A673 (cell line): ENCODE measurements around the gene C9orf153. TPM values are rescaled to one million over a fixed set of nuclear protein-coding genes. Genes with fewer than 3 reads are reported as not detected.

Experiments used
- BruUV-seq: library from RNA; stranded (reverse); fragments of 400-500 nt; replicated peaks from 2 replicates; lab custom pipeline; 2021; lab: Mats Ljungman, UMichigan
- CTCF ChIA-PET: fragments of 300-600 bp; sonication (Branson Sonifier 250); formaldehyde crosslinking; loops from one replicate; lab custom pipeline; 2022; ENCODE audit warnings: antibody characterized with exemption; lab: Charles Lee
- POLR2A ChIA-PET: fragments of 300-600 bp; sonication (Branson Sonifier 250); formaldehyde crosslinking; loops from one replicate; lab custom pipeline; 2022; ENCODE audit warnings: antibody characterized with exemption; ENCODE audit not compliant: low non-redundant PET; lab: Charles Lee
- DNase-seq: peaks from one replicate; pipeline ENCODE4 v3.0.0-alpha.2; 2015; ENCODE audit warnings: low spot score
- H3K27ac ChIP-seq: fragments of 200-600 bp; sonication (generic); 2 replicates; pipeline ENCODE4 v1.5.1; 2016; ENCODE audit warnings: mixed run types, low read depth, mild to moderate bottlenecking, mixed read lengths, antibody characterized with exemption, low read length; ENCODE audit not compliant: poor library complexity, severe bottlenecking
- H3K27me3 ChIP-seq: fragments of 200-600 bp; sonication (generic); replicated peaks from 2 replicates; pipeline ENCODE4 v1.6.1; 2017; ENCODE audit warnings: mixed run types, low read depth, mild to moderate bottlenecking, mixed read lengths, antibody characterized with exemption, low read length; ENCODE audit not compliant: insufficient read depth, poor library complexity
- H3K36me3 ChIP-seq: fragments of 200-600 bp; sonication (generic); 2 replicates; pipeline ENCODE4 v1.6.1; 2016; ENCODE audit warnings: mixed run types, mild to moderate bottlenecking, mixed read lengths, antibody characterized with exemption, low read length; ENCODE audit not compliant: insufficient read depth, poor library complexity, severe bottlenecking
- H3K4me1 ChIP-seq: fragments of 200-600 bp; sonication (generic); 2 replicates; pipeline ENCODE4 v1.6.1; 2017; ENCODE audit warnings: mixed run types, mild to moderate bottlenecking, mixed read lengths, antibody characterized with exemption, low read length; ENCODE audit not compliant: insufficient read depth, poor library complexity, severe bottlenecking
- H3K4me3 ChIP-seq: fragments of 200-600 bp; sonication (generic); 2 replicates; pipeline ENCODE4 v1.5.1; 2016; ENCODE audit warnings: low read depth, mixed run types, mild to moderate bottlenecking, mixed read lengths, low read length; ENCODE audit not compliant: poor library complexity, severe bottlenecking
- H3K9me3 ChIP-seq: fragments of 200-600 bp; sonication (generic); 2 replicates; pipeline ENCODE4 v1.6.1; 2016; ENCODE audit warnings: mixed run types, low read depth, mild to moderate bottlenecking, mixed read lengths, antibody characterized with exemption, low read length; ENCODE audit not compliant: poor library complexity, severe bottlenecking
- CTCF ChIP-seq: fragments of 300-800, 200-600 bp; sonication (generic); conservative IDR thresholded peaks from 2 replicates; pipeline ENCODE4 v1.5.1; 2017; ENCODE audit warnings: low read depth, mild to moderate bottlenecking, antibody characterized with exemption, low read length, moderate library complexity, mixed read lengths
- EZH2 ChIP-seq: fragments of 200-600 bp; sonication (generic); IDR thresholded peaks from 2 replicates; pipeline ENCODE4 v1.6.1; 2017; ENCODE audit warnings: borderline replicate concordance, low read depth, mild to moderate bottlenecking, mixed read lengths, antibody characterized with exemption, low read length; ENCODE audit not compliant: poor library complexity, severe bottlenecking
- intact Hi-C: fragments of 100-400 bp; cut with micrococcal nuclease; formaldehyde crosslinking; loops from one replicate; pipeline ENCODE4 v1.10.0; 2022; ENCODE audit not compliant: unreplicated experiment
- total RNA-seq: library from RNA; stranded (reverse); gene quantifications from 2 replicates; pipeline ENCODE4 v1.2.3, GENCODE V29; 2021

The C9orf153 gene
- total RNA-seq, 1 experiment from 2014 or later = 0.56 TPM

GRCh38 chr9:86282979-86283535, 23.6 kb upstream of the C9orf153 start:
- peak; percentile 53 for DNase-seq
- peaks cover 26% of the 10 kb centered on the region for H3K4me1 ChIP-seq
- POLR2A ChIA-PET = interaction anchor here (0.5 to 0.6 kb wide), 2 partner anchors 7 to 1267 kb away, joined by 3 to 10 read pairs; no protein-coding TSS in a partner anchor
- BruUV-seq = no TSS peak
- intact Hi-C loops = no loop called here
- H3K9me3 ChIP-seq = no peaks in the 10 kb centered on the region
- TF ChIP-seq EZH2 = no peak
- TF ChIP-seq CTCF = no peak
- peaks cover 5% of the 10 kb centered on the region for H3K36me3 ChIP-seq
- H3K27ac ChIP-seq = peak overlapping the region; percentile 94
- no peaks in the 10 kb centered on the region for H3K27me3 ChIP-seq
- CTCF ChIA-PET = no interaction called here
- H3K4me3 ChIP-seq = peak overlapping the region; percentile 86

GRCh38 chr9:86282077-86282978, 22.9 kb upstream of the C9orf153 start, which contains the start of gene ISCA1:
Gene ISCA1, minus strand, starts transcription at chr9:86282538. Its CDS starts 80 bp downstream, at chr9:86282458.
- CTCF ChIA-PET = no interaction called here

More at GRCh38 chr9:86282077-86282978, 22.9 kb upstream of the C9orf153 start, which contains the start of gene ISCA1:
- POLR2A ChIA-PET = interaction anchor here (0.5 to 0.8 kb wide), 3 partner anchors 8 to 1268 kb away, joined by 3 to 10 read pairs (median 5); no protein-coding TSS in a partner anchor
- Histone ChIP-seq H3K36me3 (peaks cover 5% of the 10 kb centered on the region), H3K4me3 (peak within 1 kb of the TSS; percentile 86), H3K27ac (peak within 1 kb of the TSS; percentile 94), H3K27me3 (no peaks in the 10 kb centered on the region), H3K9me3 (no peaks in the 10 kb centered on the region), H3K4me1 (peaks cover 18% of the 10 kb centered on the region)
- no peak for TF ChIP-seq EZH2
- TF ChIP-seq CTCF = no peak
- peak; percentile 97 for DNase-seq
- BruUV-seq = no TSS peak
- intact Hi-C loops = no loop called here
